ENCODE measurements around the gene NCOA4. TPM values are rescaled to one million over a fixed set of nuclear protein-coding genes. Genes with fewer than 3 reads are reported as not detected.
"Not testable (repeated sequence)": the region's sequence is repeated elsewhere in the genome, so short reads cannot be mapped to it uniquely, and the experiment has no call there.

NCOA4 gene
- total RNA-seq, 1 experiment from 2014 or later = 61.7 TPM

GRCh38 chr10:46002916-46003693, 27.3 kb downstream of the NCOA4 start:
- Histone ChIP-seq H3K27me3 (ENCODE audit: low read length) (no peaks in the 10 kb centered on the region), H3K9ac (ENCODE audit: low read length) (no peak overlapping the region), H3K4me2 (ENCODE audit: low read length) (no peak overlapping the region), H3F3A (ENCODE audit: low read length, unreplicated experiment) (peaks cover 4% of the 10 kb centered on the region), H2AFZ (ENCODE audit: low read length) (no peak overlapping the region), H3K36me3 (ENCODE audit: low read depth, low read length) (peaks cover 42% of the 10 kb centered on the region), H3K79me2 (ENCODE audit: low read length) (no peaks in the 10 kb centered on the region; the same call in 1 of the 2 replicates), H3K9me3 (ENCODE audit: low read length) (no peaks in the 10 kb centered on the region), H3K4me3 (ENCODE audit: low read length) (no peak overlapping the region), H3K4me1 (ENCODE audit: insufficient read depth, low read length) (peaks cover 15% of the 10 kb centered on the region), H3K27ac (ENCODE audit: low read length) (no peak overlapping the region), H3K9me2 (replicated peaks; ENCODE audit: low read length) (no peaks in the 10 kb centered on the region), H4K20me1 (ENCODE audit: low read length) (no peaks in the 10 kb centered on the region)
- no peak for TF ChIP-seq CTCF (conservative IDR thresholded peaks at IDR 0.05; ENCODE audit: low read depth, low read length)
- no peak for TF ChIP-seq EZH2 (IDR thresholded peaks at IDR 0.05; ENCODE audit: low read length, unreplicated experiment)
- no peak for TF ChIP-seq EZH2phosphoT487 (IDR thresholded peaks at IDR 0.05; ENCODE audit: borderline replicate concordance, low read length)
- ATAC-seq (no peak), DNase-seq (no peak)
- ChIA-PET CTCF (no interaction called here), POLR2A (ENCODE audit: unreplicated experiment) (no interaction called here)
- intact Hi-C loops (cut with micrococcal nuclease) = no loop called here
- BruUV-seq (replicated peaks) = TSS peak; percentile 51

GRCh38 chr10:46002189-46002687, 28.2 kb downstream of the NCOA4 start:
- H3K9me2 ChIP-seq (replicated peaks; ENCODE audit: low read length); H3K27ac ChIP-seq (ENCODE audit: low read length); H3K9me3 ChIP-seq (ENCODE audit: low read length); H3K4me2 ChIP-seq (ENCODE audit: low read length); DNase-seq; H3K4me3 ChIP-seq (ENCODE audit: low read length); CTCF ChIA-PET; POLR2A ChIA-PET (ENCODE audit: unreplicated experiment); H3K9ac ChIP-seq (ENCODE audit: low read length); BruUV-seq (replicated peaks); H3K79me2 ChIP-seq (ENCODE audit: low read length); H2AFZ ChIP-seq (ENCODE audit: low read length); H4K20me1 ChIP-seq (ENCODE audit: low read length); intact Hi-C loops (cut with micrococcal nuclease); H3F3A ChIP-seq (ENCODE audit: low read length, unreplicated experiment); H3K27me3 ChIP-seq (ENCODE audit: low read length); ATAC-seq: not testable (repeated sequence)
- peaks cover 41% of the 10 kb centered on the region for H3K36me3 ChIP-seq (ENCODE audit: low read depth, low read length)
- peaks cover 15% of the 10 kb centered on the region for H3K4me1 ChIP-seq (ENCODE audit: insufficient read depth, low read length)

- Histone ChIP-seq H3K4me1 (ENCODE audit: insufficient read depth, low read length) (peaks cover 9% of the 10 kb centered on the region), H3K36me3 (ENCODE audit: low read depth, low read length) (peaks cover 34% of the 10 kb centered on the region), H2AFZ (ENCODE audit: low read length) (no peak overlapping the region), H3F3A (ENCODE audit: low read length, unreplicated experiment) (peaks cover 4% of the 10 kb centered on the region), H3K4me2 (ENCODE audit: low read length) (no peak overlapping the region), H3K27me3 (ENCODE audit: low read length) (no peaks in the 10 kb centered on the region), H3K9ac (ENCODE audit: low read length) (no peak overlapping the region), H3K4me3 (ENCODE audit: low read length) (no peak overlapping the region), H3K27ac (ENCODE audit: low read length) (no peak overlapping the region), H3K9me3 (ENCODE audit: low read length) (no peaks in the 10 kb centered on the region), H3K9me2 (replicated peaks; ENCODE audit: low read length) (no peaks in the 10 kb centered on the region), H4K20me1 (ENCODE audit: low read length) (no peaks in the 10 kb centered on the region), H3K79me2 (ENCODE audit: low read length) (no peaks in the 10 kb centered on the region; the same call in 1 of the 2 replicates)
- ATAC-seq (no peak), DNase-seq (no peak)
- POLR2A ChIA-PET (ENCODE audit: unreplicated experiment) = no interaction called here
- BruUV-seq (replicated peaks) = no TSS peak
- intact Hi-C loops (cut with micrococcal nuclease) = no loop called here
- TF ChIP-seq EZH2 (IDR thresholded peaks at IDR 0.05; ENCODE audit: low read length, unreplicated experiment) = no peak
- no peak for TF ChIP-seq EZH2phosphoT487 (IDR thresholded peaks at IDR 0.05; ENCODE audit: borderline replicate concordance, low read length)
- no peak for TF ChIP-seq CTCF (conservative IDR thresholded peaks at IDR 0.05; ENCODE audit: low read depth, low read length)
- CTCF ChIA-PET = no interaction called here
Measured at GRCh38 chr10:46001187-46001756, 29.2 kb downstream of the NCOA4 start.
